ENCODE measurements around the gene CCDC177. TPM values are rescaled to one million over a fixed set of nuclear protein-coding genes. Genes with fewer than 3 reads are reported as not detected.

CCDC177 gene
- total and polyA plus RNA-seq, 4 donors: 0.08 TPM; not detected in 3

GRCh38 chr14:69531135-69531534 is 43.5 kb downstream of the CCDC177 start:
- no peak overlapping the region for H3K9ac ChIP-seq (ENCODE audit: low read depth in 1 of 2, low read length in 2 of 2)
- TF ChIP-seq ATF3 (IDR thresholded peaks at IDR 0.05): no peak
- TF ChIP-seq GABPA (IDR thresholded peaks at IDR 0.05 in 1 of 2, conservative IDR thresholded peaks at IDR 0.05 in 1 of 2): no peak
- no peak for TF ChIP-seq NR2F2 (IDR thresholded peaks at IDR 0.05)
- no peak for TF ChIP-seq FOXA2 (IDR thresholded peaks at IDR 0.05)
- TF ChIP-seq JUND (IDR thresholded peaks at IDR 0.05): no peak
- TF ChIP-seq TAF1 (conservative IDR thresholded peaks at IDR 0.05): no peak
- TF ChIP-seq HNF4A (conservative IDR thresholded peaks at IDR 0.05): no peak
- no peak for TF ChIP-seq CTCF (IDR thresholded peaks at IDR 0.05; ENCODE audit: low read depth, low read length, missing input control)
- H3K27me3 ChIP-seq (ENCODE audit: control insufficient read depth in 4 of 4, insufficient read depth in 4 of 4, low read length in 3 of 4): no peaks in the 10 kb centered on the region
- WGBS: 80% methylated on average over 3 of the region's 3 CpGs
- H3K4me1 ChIP-seq (ENCODE audit: control insufficient read depth in 4 of 4, insufficient read depth in 4 of 4, low read length in 3 of 4): no peaks in the 10 kb centered on the region
- no peak for DNase-seq (ENCODE audit: low spot score)
- no peaks in the 10 kb centered on the region for H3K36me3 ChIP-seq (ENCODE audit: control insufficient read depth in 4 of 4, insufficient read depth in 3 of 4, low read depth in 1 of 4, low read length in 3 of 4)
- H3K27ac ChIP-seq (ENCODE audit: low read depth in 1 of 2, low read length in 2 of 2): no peak overlapping the region
- H3K4me3 ChIP-seq (ENCODE audit: low read depth in 1 of 3, low read length in 3 of 3): no peak overlapping the region
- no peaks in the 10 kb centered on the region for H3K9me3 ChIP-seq (ENCODE audit: control insufficient read depth in 4 of 4, low read length in 3 of 4)

GRCh38 chr14:69530095-69530494 is 44.6 kb downstream of the CCDC177 start:
- 47% methylated on average over 4 of the region's 4 CpGs for WGBS
- DNase-seq (ENCODE audit: low spot score): no peak

More at GRCh38 chr14:69530095-69530494, 44.6 kb downstream of the CCDC177 start:
- Histone ChIP-seq H3K4me1 (ENCODE audit: control insufficient read depth in 4 of 4, insufficient read depth in 4 of 4, low read length in 3 of 4) (no peaks in the 10 kb centered on the region), H3K27ac (ENCODE audit: low read depth in 1 of 2, low read length in 2 of 2) (no peak overlapping the region), H3K9me3 (ENCODE audit: control insufficient read depth in 4 of 4, low read length in 3 of 4) (no peaks in the 10 kb centered on the region), H3K9ac (ENCODE audit: low read depth in 1 of 2, low read length in 2 of 2) (no peak overlapping the region), H3K4me3 (ENCODE audit: low read depth in 1 of 3, low read length in 3 of 3) (no peak overlapping the region), H3K36me3 (ENCODE audit: control insufficient read depth in 4 of 4, insufficient read depth in 3 of 4, low read depth in 1 of 4, low read length in 3 of 4) (no peaks in the 10 kb centered on the region), H3K27me3 (ENCODE audit: control insufficient read depth in 4 of 4, insufficient read depth in 4 of 4, low read length in 3 of 4) (no peaks in the 10 kb centered on the region)
- TF ChIP-seq YY1 (IDR thresholded peaks at IDR 0.05) (no peak), TAF1 (conservative IDR thresholded peaks at IDR 0.05) (no peak), HNF4A (conservative IDR thresholded peaks at IDR 0.05) (no peak), RAD21 (IDR thresholded peaks at IDR 0.05) (no peak), ZBTB33 (IDR thresholded peaks at IDR 0.05) (no peak), FOXA2 (IDR thresholded peaks at IDR 0.05) (no peak), RXRA (IDR thresholded peaks at IDR 0.05) (no peak), EGR1 (IDR thresholded peaks at IDR 0.05; ENCODE audit: low read depth in 2 of 2) (no peak), HNF4G (IDR thresholded peaks at IDR 0.05) (no peak), JUND (IDR thresholded peaks at IDR 0.05) (no peak), CTCF (IDR thresholded peaks at IDR 0.05; ENCODE audit: low read depth, low read length, missing input control) (no peak)
